OCI-LY7 (cell line): ENCODE measurements around the gene MNT. TPM values are rescaled to one million over a fixed set of nuclear protein-coding genes. Genes with fewer than 3 reads are reported as not detected.

Experiments used
- BruUV-seq: library from RNA; stranded (reverse); fragments of 400-500 nt; replicated peaks from 2 replicates; lab custom pipeline; 2021; lab: Mats Ljungman, UMichigan
- CTCF ChIA-PET: fragments of 300-600 bp; sonication (Branson Sonifier 250); formaldehyde crosslinking; loops from one replicate; lab custom pipeline; 2022; ENCODE audit warnings: antibody characterized with exemption; ENCODE audit not compliant: unreplicated experiment; lab: Charles Lee
- POLR2A ChIA-PET: fragments of 300-600 bp; sonication (Branson Sonifier 250); formaldehyde crosslinking; loops from one replicate; lab custom pipeline; 2022; ENCODE audit warnings: antibody characterized with exemption; lab: Charles Lee
- DNase-seq: peaks from one replicate; pipeline ENCODE4 v3.0.0-alpha.2; 2015; ENCODE audit warnings: low spot score
- H2AFZ ChIP-seq: fragments of 200-600 bp; sonication (generic), shearing (Covaris generic); 2 replicates; pipeline ENCODE4 v1.6.1; 2014; ENCODE audit warnings: mild to moderate bottlenecking, antibody characterized with exemption, low read length, moderate library complexity
- H3K27ac ChIP-seq: fragments of 200-600 bp; sonication (generic); 2 replicates; pipeline ENCODE4 v1.5.1; 2014; ENCODE audit warnings: mixed run types, low read depth, mild to moderate bottlenecking, moderate library complexity, low read length, inconsistent platforms; ENCODE audit not compliant: poor library complexity, severe bottlenecking
- H3K36me3 ChIP-seq: fragments of 200-600 bp; sonication (generic); 2 replicates; pipeline ENCODE4 v1.6.1; 2014; ENCODE audit warnings: mild to moderate bottlenecking, antibody characterized with exemption, low read length, moderate library complexity, mixed read lengths; ENCODE audit not compliant: insufficient read depth
- H3K4me1 ChIP-seq: fragments of 200-600 bp; sonication (generic); 2 replicates; pipeline ENCODE4 v1.5.1; 2014; ENCODE audit warnings: mild to moderate bottlenecking, low read length; ENCODE audit not compliant: insufficient read depth, poor library complexity, severe bottlenecking
- H3K4me2 ChIP-seq: fragments of 200-600 bp; sonication (generic); 2 replicates; pipeline ENCODE4 v1.6.1; 2014; ENCODE audit warnings: mild to moderate bottlenecking, low read length
- H3K4me3 ChIP-seq: fragments of 200-600 bp; sonication (generic); 2 replicates; pipeline ENCODE4 v1.5.1; 2014; ENCODE audit warnings: mild to moderate bottlenecking, low read depth, low read length; ENCODE audit not compliant: poor library complexity, severe bottlenecking
- H3K79me2 ChIP-seq: fragments of 200-600 bp; sonication (generic); 2 replicates; pipeline ENCODE4 v1.6.1; 2016; ENCODE audit warnings: low read depth, mild to moderate bottlenecking, low read length, moderate library complexity, mixed read lengths; ENCODE audit not compliant: insufficient read depth
- H3K9me2 ChIP-seq: fragments of 200-600 bp; sonication (generic); 2 replicates; pipeline ENCODE4 v1.6.1; 2016; ENCODE audit warnings: mild to moderate bottlenecking, low read length, mixed read lengths; ENCODE audit not compliant: insufficient read depth
- H3K9me3 ChIP-seq: fragments of 200-600 bp; sonication (generic); 2 replicates; pipeline ENCODE4 v1.6.1; 2014; ENCODE audit warnings: mild to moderate bottlenecking, mixed run types, low read length, mixed read lengths
- H4K20me1 ChIP-seq: fragments of 200-600 bp; sonication (generic); 2 replicates; pipeline ENCODE4 v1.6.1; 2014; ENCODE audit warnings: mild to moderate bottlenecking, antibody characterized with exemption, low read length, moderate library complexity, mixed read lengths; ENCODE audit not compliant: insufficient read depth
- EZH2phosphoT487 ChIP-seq: fragments of 200-600 bp; sonication (generic); IDR thresholded peaks from 2 replicates; pipeline ENCODE4 v1.6.1; 2018; ENCODE audit warnings: low read depth, borderline replicate concordance, mild to moderate bottlenecking, mixed run types, antibody characterized with exemption, low read length, moderate library complexity, mixed read lengths
- intact Hi-C: fragments of 100-400 bp; cut with micrococcal nuclease; formaldehyde crosslinking; loops from one replicate; pipeline ENCODE4 v1.10.0; 2022; ENCODE audit not compliant: unreplicated experiment
- total RNA-seq, 2 experiments: library from RNA; depleted of rRNA in 1 of 2; stranded (reverse); fragments of >200 nt in 1 of 2; shearing (Covaris generic) in 1 of 2; gene quantifications; 2 replicates each; pipeline ENCODE4 v1.2.3, GENCODE V29; 2014 to 2022
- TF ChIP-seq, protein P1 (sequence below): fragments of 200-600 bp; sonication (generic); conservative IDR thresholded peaks from 2 replicates; pipeline ENCODE4 v1.5.1; 2014; ENCODE audit warnings: mild to moderate bottlenecking, antibody characterized with exemption, low read length, moderate library complexity, mixed read lengths

Gene MNT
- total RNA-seq, 2 experiments from 2014 or later = 22.2 to 60.0 TPM

DNA sequence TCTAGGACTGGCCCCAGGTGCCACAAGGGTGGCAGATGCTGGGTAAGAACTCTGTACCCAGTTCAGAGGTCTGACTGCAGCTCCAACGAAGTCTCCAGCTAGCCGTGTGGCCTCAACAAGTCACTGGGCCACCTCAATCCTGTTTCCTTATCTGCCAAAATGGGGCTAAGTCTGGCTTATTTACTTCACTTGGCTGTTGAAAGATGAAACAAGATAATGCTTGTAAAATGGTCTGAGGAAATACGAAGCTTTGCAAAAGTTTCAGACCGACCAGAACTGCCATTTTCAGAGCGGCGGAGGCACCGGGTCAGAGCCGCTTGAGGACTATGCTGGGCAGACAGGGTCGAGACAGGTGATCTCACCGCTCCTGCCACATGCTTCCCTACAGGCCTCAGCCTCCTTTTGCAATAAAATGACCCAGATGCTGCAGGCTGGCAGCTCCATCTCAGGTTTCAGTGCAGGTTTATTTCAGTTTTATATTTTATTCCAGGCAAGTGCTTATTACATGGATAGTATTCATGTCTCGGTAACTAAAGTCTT, 17.2 kb downstream of the MNT start:
- ChIA-PET POLR2A (interaction anchor here (0.7 to 2.4 kb wide), 2 partner anchors 13 to 32 kb away, joined by 5 to 8 read pairs; no protein-coding TSS in a partner anchor), CTCF (interaction anchor here (1.6 to 2.8 kb wide), 3 partner anchors 8 to 32 kb away, joined by 6 to 23 read pairs (median 13); no protein-coding TSS in a partner anchor)
- H2AFZ ChIP-seq = no peak overlapping the region
- H3K4me2 ChIP-seq = no peak overlapping the region
- no peaks in the 10 kb centered on the region for H3K79me2 ChIP-seq
- no peaks in the 10 kb centered on the region for H4K20me1 ChIP-seq
- intact Hi-C loops = no loop called here
- DNase-seq = no peak
- H3K36me3 ChIP-seq = peaks cover 5% of the 10 kb centered on the region; the same call in 1 of the 2 replicates
- BruUV-seq = no TSS peak
- peaks cover 5% of the 10 kb centered on the region for H3K4me1 ChIP-seq
- no peak overlapping the region for H3K27ac ChIP-seq
- no peaks in the 10 kb centered on the region for H3K9me3 ChIP-seq
- TF ChIP-seq, protein P1, sequence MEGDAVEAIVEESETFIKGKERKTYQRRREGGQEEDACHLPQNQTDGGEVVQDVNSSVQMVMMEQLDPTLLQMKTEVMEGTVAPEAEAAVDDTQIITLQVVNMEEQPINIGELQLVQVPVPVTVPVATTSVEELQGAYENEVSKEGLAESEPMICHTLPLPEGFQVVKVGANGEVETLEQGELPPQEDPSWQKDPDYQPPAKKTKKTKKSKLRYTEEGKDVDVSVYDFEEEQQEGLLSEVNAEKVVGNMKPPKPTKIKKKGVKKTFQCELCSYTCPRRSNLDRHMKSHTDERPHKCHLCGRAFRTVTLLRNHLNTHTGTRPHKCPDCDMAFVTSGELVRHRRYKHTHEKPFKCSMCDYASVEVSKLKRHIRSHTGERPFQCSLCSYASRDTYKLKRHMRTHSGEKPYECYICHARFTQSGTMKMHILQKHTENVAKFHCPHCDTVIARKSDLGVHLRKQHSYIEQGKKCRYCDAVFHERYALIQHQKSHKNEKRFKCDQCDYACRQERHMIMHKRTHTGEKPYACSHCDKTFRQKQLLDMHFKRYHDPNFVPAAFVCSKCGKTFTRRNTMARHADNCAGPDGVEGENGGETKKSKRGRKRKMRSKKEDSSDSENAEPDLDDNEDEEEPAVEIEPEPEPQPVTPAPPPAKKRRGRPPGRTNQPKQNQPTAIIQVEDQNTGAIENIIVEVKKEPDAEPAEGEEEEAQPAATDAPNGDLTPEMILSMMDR = no peak
- no peak for TF ChIP-seq EZH2phosphoT487
- H3K9me2 ChIP-seq = no peaks in the 10 kb centered on the region
- no peak overlapping the region for H3K4me3 ChIP-seq

DNA sequence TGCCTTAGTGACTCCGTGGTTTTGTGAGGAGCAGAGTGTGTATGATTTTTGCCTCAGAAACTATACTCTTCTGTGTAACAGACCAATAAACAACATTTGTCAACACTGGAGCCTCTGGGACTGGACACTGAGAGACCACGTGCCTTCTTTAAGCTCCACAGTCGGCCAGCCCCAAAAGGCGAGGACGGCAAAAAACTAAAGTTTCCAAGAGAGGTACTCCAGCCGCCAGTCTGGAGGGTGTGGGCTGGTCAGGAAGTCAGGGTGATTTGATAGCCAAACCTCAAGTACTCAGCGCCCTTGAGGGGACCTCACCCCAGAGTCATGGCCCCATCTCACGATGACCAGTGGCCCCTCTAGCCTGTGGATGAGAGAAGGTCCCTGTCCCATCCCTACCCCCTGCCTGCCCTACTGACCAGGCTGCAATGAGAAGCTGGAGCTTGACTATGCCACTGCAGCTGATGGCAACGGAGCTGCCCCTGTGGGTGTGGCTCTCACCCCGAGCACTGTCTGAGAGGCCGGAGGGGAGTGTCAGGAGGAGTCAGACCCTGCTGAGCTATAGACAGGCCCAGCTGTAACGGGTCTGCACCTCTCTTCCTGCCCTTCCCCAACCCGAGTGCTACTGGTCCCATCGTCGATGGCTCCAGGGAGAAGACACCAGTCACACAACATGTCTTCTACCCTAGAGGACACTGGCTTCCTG, 19.8 kb downstream of the MNT start:
- Histone ChIP-seq H3K36me3 (peaks cover 4% of the 10 kb centered on the region; the same call in 1 of the 2 replicates), H3K9me2 (no peaks in the 10 kb centered on the region), H2AFZ (no peak overlapping the region), H3K4me3 (no peak overlapping the region), H3K27ac (no peak overlapping the region), H3K9me3 (no peaks in the 10 kb centered on the region), H4K20me1 (no peaks in the 10 kb centered on the region), H3K79me2 (no peaks in the 10 kb centered on the region), H3K4me2 (no peak overlapping the region), H3K4me1 (peaks cover 5% of the 10 kb centered on the region)
- no peak for DNase-seq
- POLR2A ChIA-PET = interaction anchor here (0.6 to 0.9 kb wide), 2 partner anchors 35 to 80 kb away, joined by 3 to 6 read pairs; no protein-coding TSS in a partner anchor
- TF ChIP-seq, protein P1 = no peak
- TF ChIP-seq EZH2phosphoT487 = no peak
- BruUV-seq = no TSS peak
- intact Hi-C loops = no loop called here
- CTCF ChIA-PET = interaction anchor here (2.8 kb wide), 1 partner anchor 35 kb away, joined by 23 read pairs; no protein-coding TSS in a partner anchor
